HEK293T (cell line): ENCODE results near the gene RIPK3.

Experiments used
- TARDBP ChIP-seq: fragments of 450-650 bp; IDR thresholded peaks from 2 replicates; pipeline ENCODE4 v1.6.1; 2016
- ZNF384 ChIP-seq: fragments of 450-650 bp; IDR thresholded peaks from 2 replicates; pipeline ENCODE4 v1.6.1; 2016

GRCh38 chr14:24378981-24379906 lies 39.5 kb upstream of the RIPK3 start:
- TF ChIP-seq ZNF384 (no peak), TARDBP (no peak)
